ENCODE results near the gene SUN2. TPM values are rescaled to one million over a fixed set of nuclear protein-coding genes. Genes with fewer than 3 reads are reported as not detected.

The SUN2 gene
- total and polyA plus RNA-seq, 2 donors (not counting 3 experiments of a cell fraction or from before 2014, with no cell fraction given): 76.7 to 133 TPM

DNA sequence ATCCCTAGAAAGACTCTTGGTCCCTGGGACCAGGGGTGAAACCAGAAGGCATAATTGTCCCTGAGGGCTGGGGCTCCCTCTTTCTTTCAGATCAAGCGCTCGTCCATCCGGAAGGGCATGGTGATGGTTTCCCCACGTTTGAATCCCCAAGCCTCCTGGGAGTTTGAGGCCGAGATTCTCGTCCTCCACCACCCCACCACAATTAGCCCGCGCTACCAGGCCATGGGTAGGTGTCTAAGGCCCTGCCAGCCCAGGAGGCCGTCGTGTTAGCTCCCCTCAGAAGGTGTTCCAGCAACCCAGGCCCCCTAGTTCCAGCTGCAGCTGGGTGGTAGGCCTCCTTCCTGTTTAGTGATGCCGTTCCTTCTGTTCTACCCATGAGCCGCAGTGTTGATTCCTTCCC is 28.7 kb downstream of the SUN2 start:
- Histone ChIP-seq H3K9me3 (replicated peaks; ENCODE audit: control insufficient read depth, insufficient read depth, low read length) (no peaks in the 10 kb centered on the region), H3K9ac (replicated peaks; ENCODE audit: extremely low read depth, insufficient read depth, low read length) (no peak overlapping the region), H3K79me2 (ENCODE audit: control insufficient read depth, insufficient read depth, low read length) (no peaks in the 10 kb centered on the region), H3K4me3 (replicated peaks in 1 of 3; ENCODE audit: insufficient read depth in 1 of 3, low read depth in 1 of 3, low read length in 3 of 3) (no peak overlapping the region), H3K4me1 (ENCODE audit: control insufficient read depth, extremely low read depth, insufficient read depth, low read length) (no peaks in the 10 kb centered on the region), H3K36me3 (ENCODE audit: control insufficient read depth in 2 of 2, extremely low read depth in 1 of 2, insufficient read depth in 2 of 2, low read length in 2 of 2) (peaks cover 16 to 60% of the 10 kb centered on the region in 2 experiments), H3K27me3 (ENCODE audit: control insufficient read depth in 2 of 2, insufficient read depth in 2 of 2, low read length in 2 of 2) (no peaks in the 10 kb centered on the region), H2AFZ (ENCODE audit: low read depth, low read length) (no peak overlapping the region), H3K9me1 (replicated peaks; ENCODE audit: control insufficient read depth, extremely low read depth, insufficient read depth, low read length) (no peaks in the 10 kb centered on the region), H3K4me2 (ENCODE audit: insufficient read depth, low read length) (no peak overlapping the region), H4K20me1 (replicated peaks; ENCODE audit: control insufficient read depth, extremely low read depth, insufficient read depth, low read length) (no peaks in the 10 kb centered on the region), H3K27ac (ENCODE audit: insufficient read depth, low read depth, low read length) (no peak overlapping the region)
- DNase-seq (ENCODE audit: low read depth, low spot score) (no peak), FAIRE-seq (no peak)
- BruUV-seq (replicated peaks): no TSS peak
- POLR2A ChIA-PET: interaction anchor here (0.6 kb wide), 1 partner anchor 64 kb away, joined by 5 read pairs; no protein-coding TSS in a partner anchor
- intact Hi-C loops (cut with micrococcal nuclease) (no loop called here), dilution Hi-C loops (cut with MboI; ENCODE audit: extremely low pct_ligation_motif_present, low sequenced_read_pairs) (no loop called here)
- CTCF ChIA-PET: no interaction called here
- TF ChIP-seq POLR2AphosphoS5 (IDR thresholded peaks at IDR 0.05; ENCODE audit: insufficient read depth, low read depth, low read length): no peak
- TF ChIP-seq, protein P1, sequence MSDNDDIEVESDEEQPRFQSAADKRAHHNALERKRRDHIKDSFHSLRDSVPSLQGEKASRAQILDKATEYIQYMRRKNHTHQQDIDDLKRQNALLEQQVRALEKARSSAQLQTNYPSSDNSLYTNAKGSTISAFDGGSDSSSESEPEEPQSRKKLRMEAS (IDR thresholded peaks at IDR 0.05; ENCODE audit: insufficient read depth, insufficient read length): no peak
- no peak for TF ChIP-seq POLR2A (IDR thresholded peaks at IDR 0.05; ENCODE audit: low read depth, low read length)
- TF ChIP-seq GATA2 (IDR thresholded peaks at IDR 0.05; ENCODE audit: insufficient read depth, insufficient read length, low read depth, low read length): no peak
- TF ChIP-seq JUN (IDR thresholded peaks at IDR 0.05; ENCODE audit: borderline replicate concordance, insufficient read depth, insufficient read length, low read depth): no peak
- no peak for TF ChIP-seq EZH2 (IDR thresholded peaks at IDR 0.05; ENCODE audit: borderline replicate concordance, low read depth, low read length, severe bottlenecking)
- TF ChIP-seq FOS (IDR thresholded peaks at IDR 0.05; ENCODE audit: borderline replicate concordance, insufficient read depth, low read length): no peak
- no peak for TF ChIP-seq MYC (IDR thresholded peaks at IDR 0.05; ENCODE audit: low read depth, low read length)
- TF ChIP-seq, protein P2, sequence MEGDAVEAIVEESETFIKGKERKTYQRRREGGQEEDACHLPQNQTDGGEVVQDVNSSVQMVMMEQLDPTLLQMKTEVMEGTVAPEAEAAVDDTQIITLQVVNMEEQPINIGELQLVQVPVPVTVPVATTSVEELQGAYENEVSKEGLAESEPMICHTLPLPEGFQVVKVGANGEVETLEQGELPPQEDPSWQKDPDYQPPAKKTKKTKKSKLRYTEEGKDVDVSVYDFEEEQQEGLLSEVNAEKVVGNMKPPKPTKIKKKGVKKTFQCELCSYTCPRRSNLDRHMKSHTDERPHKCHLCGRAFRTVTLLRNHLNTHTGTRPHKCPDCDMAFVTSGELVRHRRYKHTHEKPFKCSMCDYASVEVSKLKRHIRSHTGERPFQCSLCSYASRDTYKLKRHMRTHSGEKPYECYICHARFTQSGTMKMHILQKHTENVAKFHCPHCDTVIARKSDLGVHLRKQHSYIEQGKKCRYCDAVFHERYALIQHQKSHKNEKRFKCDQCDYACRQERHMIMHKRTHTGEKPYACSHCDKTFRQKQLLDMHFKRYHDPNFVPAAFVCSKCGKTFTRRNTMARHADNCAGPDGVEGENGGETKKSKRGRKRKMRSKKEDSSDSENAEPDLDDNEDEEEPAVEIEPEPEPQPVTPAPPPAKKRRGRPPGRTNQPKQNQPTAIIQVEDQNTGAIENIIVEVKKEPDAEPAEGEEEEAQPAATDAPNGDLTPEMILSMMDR (IDR thresholded peaks at IDR 0.05; ENCODE audit: extremely low read depth in 1 of 2, insufficient read depth in 1 of 2, low read depth in 1 of 2, low read length in 2 of 2): no peak
